GM23338 (cell line): ENCODE results near the gene PPIL1. TPM values are rescaled to one million over a fixed set of nuclear protein-coding genes. Genes with fewer than 3 reads are reported as not detected.

Experiments
- CREB1 ChIP-seq: fragments of 250-450 bp; sonication (Bioruptor Pico); IDR thresholded peaks from 2 replicates; pipeline ENCODE4 v1.5.0; 2020; ENCODE audit warnings: low read depth, mild to moderate bottlenecking, moderate library complexity
- CTCF ChIP-seq, 2 experiments: fragments of 200-600 bp in 1 of 2; sonication (generic) in 1 of 2; conservative IDR thresholded peaks; 2 replicates each; pipeline versions ENCODE4 v1.5.1 to v1.6.1; 2016 to 2017; ENCODE audit warnings: antibody characterized with exemption in 2 of 2, low read depth in 2 of 2, mild to moderate bottlenecking in 2 of 2, moderate library complexity in 1 of 2
- JUNB ChIP-seq: IDR thresholded peaks from one replicate; pipeline ENCODE4 v1.6.1; 2016; ENCODE audit warnings: antibody characterized with exemption; ENCODE audit not compliant: unreplicated experiment
- NANOG ChIP-seq: IDR thresholded peaks from 2 replicates; pipeline ENCODE4 v1.6.1; 2016; ENCODE audit warnings: antibody characterized with exemption, borderline replicate concordance
- POLR2AphosphoS5 ChIP-seq: IDR thresholded peaks from 2 replicates; pipeline ENCODE4 v1.6.1; 2016; ENCODE audit warnings: antibody characterized with exemption, low read depth
- STAT1 ChIP-seq: IDR thresholded peaks from one replicate; pipeline ENCODE4 v1.6.1; 2016; ENCODE audit warnings: antibody characterized with exemption; ENCODE audit not compliant: unreplicated experiment
- ZNF462 ChIP-seq: fragments of 250-450 bp; sonication (Bioruptor Pico); IDR thresholded peaks from 2 replicates; pipeline ENCODE4 v1.5.0; 2020; ENCODE audit warnings: mild to moderate bottlenecking, moderate library complexity
- polyA plus RNA-seq: library from polyadenylated mRNA; unstranded; fragments of >200 nt; fragmentation: Nextera tagmentation; extraction: Ambion mirVana; gene quantifications from 2 replicates; pipeline ENCODE4 v1.2.1, GENCODE V29; 2016
- total RNA-seq: library from RNA; depleted of rRNA; stranded (reverse); fragments of >200 nt; shearing (Covaris generic); gene quantifications from 2 replicates; pipeline ENCODE4 v1.2.3, GENCODE V29; 2014; rRNA removed

The PPIL1 gene
- total and polyA plus RNA-seq, 2 experiments from 2014 or later = 57.3 to 79.4 TPM

- no peak for TF ChIP-seq ZNF462
- TF ChIP-seq POLR2AphosphoS5 = no peak
- no peak for TF ChIP-seq NANOG
- TF ChIP-seq JUNB = no peak
- TF ChIP-seq CTCF (conservative IDR thresholded peaks at IDR 0.05; ENCODE audit: low read depth in 2 of 2) = no peak
- no peak for TF ChIP-seq CREB1
- no peak for TF ChIP-seq STAT1
Observed at GRCh38 chr6:36805096-36805797, 69.4 kb downstream of the PPIL1 start (continued).

Other genes starting within 250 kb of the PPIL1 start
- 44.4 and 45.6 TPM in 2 replicates for gene CDKN1A, start 196.1 kb downstream of the PPIL1 start, total RNA-seq
- 31.5 and 34.0 TPM in 2 replicates for gene CDKN1A, start 196.1 kb downstream of the PPIL1 start, polyA plus RNA-seq
- not detected in 2 replicates for gene RAB44, start 177.0 kb downstream of the PPIL1 start, total RNA-seq
- gene RAB44, start 177.0 kb downstream of the PPIL1 start, polyA plus RNA-seq = not detected in 2 replicates
- 0.12 and 0.14 TPM in 2 replicates for gene CPNE5, start 35.4 kb downstream of the PPIL1 start, total RNA-seq
- 0.37 and 0.42 TPM in 2 replicates for gene CPNE5, start 35.4 kb downstream of the PPIL1 start, polyA plus RNA-seq
- 7.9 and 8.7 TPM in 2 replicates for gene C6orf89, start 11.1 kb upstream of the PPIL1 start, total RNA-seq
- gene C6orf89, start 11.1 kb upstream of the PPIL1 start, polyA plus RNA-seq = 3.6 and 3.7 TPM in 2 replicates
- not detected in 2 replicates for gene PI16, start 79.9 kb upstream of the PPIL1 start, total RNA-seq
- 0.17 and 0.50 TPM in 2 replicates for gene PI16, start 79.9 kb upstream of the PPIL1 start, polyA plus RNA-seq
- gene MTCH1, start 111.4 kb upstream of the PPIL1 start, total RNA-seq = 261 and 271 TPM in 2 replicates
- gene MTCH1, start 111.4 kb upstream of the PPIL1 start, polyA plus RNA-seq = 108 and 109 TPM in 2 replicates
- gene FGD2, start 130.9 kb upstream of the PPIL1 start, total RNA-seq = 0.14 and 0.35 TPM in 2 replicates
- 0.13 and 0.16 TPM in 2 replicates for gene FGD2, start 130.9 kb upstream of the PPIL1 start, polyA plus RNA-seq